Measurements from ENCODE around the gene PREX1. TPM values are rescaled to one million over a fixed set of nuclear protein-coding genes. Genes with fewer than 3 reads are reported as not detected.

The PREX1 gene
- total RNA-seq, 1 experiment from 2014 or later, result 20.0 TPM

DNA sequence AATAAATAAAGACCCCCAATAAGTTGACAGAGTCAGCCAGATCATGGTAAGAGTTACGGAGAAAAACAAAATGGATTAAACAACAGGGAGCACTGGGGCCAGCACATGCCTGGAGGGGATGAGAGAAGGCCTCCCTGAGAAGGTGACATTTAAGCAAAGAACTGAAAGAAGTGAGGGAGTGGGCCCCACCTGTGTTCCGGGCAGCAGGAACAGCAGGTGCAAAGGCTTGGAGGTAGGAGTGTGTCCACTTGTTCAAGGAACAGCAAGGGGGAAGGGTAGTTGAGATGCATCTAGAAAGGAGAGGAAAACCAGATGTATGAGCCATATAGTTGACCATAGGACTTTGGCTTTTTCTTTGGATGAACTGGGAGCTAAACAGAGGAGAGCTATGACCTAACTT lies 7.6 kb upstream of the PREX1 start:
- Histone ChIP-seq H3K27ac (ENCODE audit: low read length) (peak overlapping the region; percentile 10; the same call in 1 of the 2 replicates), H3K4me3 (ENCODE audit: low read depth in 2 of 2, low read length in 2 of 2) (no peak overlapping the region), H3K9me3 (ENCODE audit: control insufficient read depth, insufficient read depth, low read depth, low read length) (no peaks in the 10 kb centered on the region), H3K4me1 (ENCODE audit: control insufficient read depth, insufficient read depth, low read length) (peaks cover 29% of the 10 kb centered on the region), H3K36me3 (ENCODE audit: control insufficient read depth, insufficient read depth, low read length) (no peaks in the 10 kb centered on the region), H3K27me3 (ENCODE audit: control insufficient read depth, insufficient read depth, low read length) (no peaks in the 10 kb centered on the region)
- no peak for ATAC-seq
- BruUV-seq (replicated peaks), result no TSS peak
- TF ChIP-seq TCF7L2 (IDR thresholded peaks at IDR 0.05; ENCODE audit: low read depth, low read length) (no peak), SIN3A (IDR thresholded peaks at IDR 0.05; ENCODE audit: borderline replicate concordance, insufficient read depth, low read depth, low read length) (no peak), POLR2AphosphoS5 (IDR thresholded peaks at IDR 0.05; ENCODE audit: low read depth, low read length) (no peak), REST (IDR thresholded peaks at IDR 0.05; ENCODE audit: insufficient read depth in 1 of 2, low read depth in 2 of 2, low read length in 1 of 2) (no peak)
- TF ChIP-seq, protein P1, sequence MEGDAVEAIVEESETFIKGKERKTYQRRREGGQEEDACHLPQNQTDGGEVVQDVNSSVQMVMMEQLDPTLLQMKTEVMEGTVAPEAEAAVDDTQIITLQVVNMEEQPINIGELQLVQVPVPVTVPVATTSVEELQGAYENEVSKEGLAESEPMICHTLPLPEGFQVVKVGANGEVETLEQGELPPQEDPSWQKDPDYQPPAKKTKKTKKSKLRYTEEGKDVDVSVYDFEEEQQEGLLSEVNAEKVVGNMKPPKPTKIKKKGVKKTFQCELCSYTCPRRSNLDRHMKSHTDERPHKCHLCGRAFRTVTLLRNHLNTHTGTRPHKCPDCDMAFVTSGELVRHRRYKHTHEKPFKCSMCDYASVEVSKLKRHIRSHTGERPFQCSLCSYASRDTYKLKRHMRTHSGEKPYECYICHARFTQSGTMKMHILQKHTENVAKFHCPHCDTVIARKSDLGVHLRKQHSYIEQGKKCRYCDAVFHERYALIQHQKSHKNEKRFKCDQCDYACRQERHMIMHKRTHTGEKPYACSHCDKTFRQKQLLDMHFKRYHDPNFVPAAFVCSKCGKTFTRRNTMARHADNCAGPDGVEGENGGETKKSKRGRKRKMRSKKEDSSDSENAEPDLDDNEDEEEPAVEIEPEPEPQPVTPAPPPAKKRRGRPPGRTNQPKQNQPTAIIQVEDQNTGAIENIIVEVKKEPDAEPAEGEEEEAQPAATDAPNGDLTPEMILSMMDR (IDR thresholded peaks at IDR 0.05), result no peak
- POLR2A ChIA-PET, result interaction anchor here (0.6 kb wide), 1 partner anchor 76 kb away, joined by 3 read pairs; no protein-coding TSS in a partner anchor
- no peak for DNase-seq (ENCODE audit: low read depth, low spot score)
- in situ Hi-C loops (cut with HindIII; ENCODE audit: low pct_unique_long_range_greater_than_20kb, low sequenced_read_pairs), result no loop called here
- CTCF ChIA-PET, result no interaction called here
- intact Hi-C loops (cut with micrococcal nuclease; ENCODE audit: unreplicated experiment), result no loop called here

DNA sequence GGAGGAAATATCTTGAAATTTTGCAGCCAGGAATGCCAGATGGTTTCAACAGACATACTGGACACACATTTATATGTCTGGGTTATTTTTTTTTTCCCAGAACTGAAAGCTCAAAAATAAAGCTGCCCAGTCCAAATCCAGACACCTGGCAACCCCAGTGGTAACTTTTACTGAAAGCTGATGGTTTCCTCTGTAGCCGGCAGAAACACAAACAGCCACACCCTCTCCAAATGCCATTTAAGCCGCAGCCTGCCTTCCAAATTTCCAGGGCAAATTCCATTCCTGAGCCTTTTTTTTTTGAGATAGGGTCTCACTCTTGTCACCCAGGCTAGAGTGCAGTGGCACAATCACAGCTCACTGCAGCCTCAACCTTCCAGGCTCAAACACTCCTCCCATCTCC lies 6.5 kb upstream of the PREX1 start:
- DNase-seq (ENCODE audit: low read depth, low spot score) (no peak), ATAC-seq (no peak)
- H3K27ac ChIP-seq (ENCODE audit: low read length), result no peak overlapping the region
- H3K27me3 ChIP-seq (ENCODE audit: control insufficient read depth, insufficient read depth, low read length), result no peaks in the 10 kb centered on the region
- ChIA-PET POLR2A (no interaction called here), CTCF (no interaction called here)
- intact Hi-C loops (cut with micrococcal nuclease; ENCODE audit: unreplicated experiment) (no loop called here), in situ Hi-C loops (cut with HindIII; ENCODE audit: low pct_unique_long_range_greater_than_20kb, low sequenced_read_pairs) (no loop called here)
- TF ChIP-seq, protein P1 (IDR thresholded peaks at IDR 0.05), result no peak
- TF ChIP-seq TCF7L2 (IDR thresholded peaks at IDR 0.05; ENCODE audit: low read depth, low read length), result no peak
- no peak for TF ChIP-seq POLR2AphosphoS5 (IDR thresholded peaks at IDR 0.05; ENCODE audit: low read depth, low read length)
- no peaks in the 10 kb centered on the region for H3K36me3 ChIP-seq (ENCODE audit: control insufficient read depth, insufficient read depth, low read length)
- BruUV-seq (replicated peaks), result no TSS peak
- peaks cover 29% of the 10 kb centered on the region for H3K4me1 ChIP-seq (ENCODE audit: control insufficient read depth, insufficient read depth, low read length)
- no peaks in the 10 kb centered on the region for H3K9me3 ChIP-seq (ENCODE audit: control insufficient read depth, insufficient read depth, low read depth, low read length)
- H3K4me3 ChIP-seq (ENCODE audit: low read depth in 2 of 2, low read length in 2 of 2), result no peak overlapping the region

- peaks cover 32% of the 10 kb centered on the region for H3K4me1 ChIP-seq (ENCODE audit: control insufficient read depth, insufficient read depth, low read length)
- ATAC-seq (no peak), DNase-seq (ENCODE audit: low read depth, low spot score) (no peak)
- in situ Hi-C loops (cut with HindIII; ENCODE audit: low pct_unique_long_range_greater_than_20kb, low sequenced_read_pairs) (no loop called here), intact Hi-C loops (cut with micrococcal nuclease; ENCODE audit: unreplicated experiment) (no loop called here)
- POLR2A ChIA-PET, result no interaction called here
- TF ChIP-seq TCF7L2 (IDR thresholded peaks at IDR 0.05; ENCODE audit: low read depth, low read length) (no peak), SIN3A (IDR thresholded peaks at IDR 0.05; ENCODE audit: borderline replicate concordance, insufficient read depth, low read depth, low read length) (no peak), POLR2AphosphoS5 (IDR thresholded peaks at IDR 0.05; ENCODE audit: low read depth, low read length) (no peak), REST (IDR thresholded peaks at IDR 0.05; ENCODE audit: insufficient read depth in 1 of 2, low read depth in 2 of 2, low read length in 1 of 2) (no peak)
- TF ChIP-seq, protein P1 (IDR thresholded peaks at IDR 0.05), result no peak
- CTCF ChIA-PET, result no interaction called here
- no TSS peak for BruUV-seq (replicated peaks)
- H3K27me3 ChIP-seq (ENCODE audit: control insufficient read depth, insufficient read depth, low read length), result no peaks in the 10 kb centered on the region
- H3K36me3 ChIP-seq (ENCODE audit: control insufficient read depth, insufficient read depth, low read length), result no peaks in the 10 kb centered on the region
- H3K27ac ChIP-seq (ENCODE audit: low read length), result peak overlapping the region; percentile 62
- H3K4me3 ChIP-seq (ENCODE audit: low read depth in 2 of 2, low read length in 2 of 2), result no peak overlapping the region
- no peaks in the 10 kb centered on the region for H3K9me3 ChIP-seq (ENCODE audit: control insufficient read depth, insufficient read depth, low read depth, low read length)
Observed at GRCh38 chr20:48832405-48832730, 4.6 kb upstream of the PREX1 start.

Measured in Panc1 (cell line).